HepG2 (cell line): ENCODE data around the gene PAN3. TPM values are rescaled to one million over a fixed set of nuclear protein-coding genes. Genes with fewer than 3 reads are reported as not detected.

Source experiments
- ATAC-seq: fragments of 200-7000 bp; cut with Tn5 transposase; 3 replicates; pipeline ENCODE4 v1.9.1; 2020; ENCODE audit warnings: mild to moderate bottlenecking, moderate library complexity
- Bru-seq: library from RNA; stranded (reverse); fragments of 400-500 nt; gene quantifications from one replicate; lab custom pipeline; 2021; lab: Mats Ljungman, UMichigan
- BruChase-seq, 2 experiments: library from RNA; stranded (reverse); fragments of 400-500 nt; gene quantifications; one replicate each; lab custom pipeline; 2021; lab: Mats Ljungman, UMichigan
- BruUV-seq: library from RNA; stranded (reverse); fragments of 400-500 nt; replicated peaks from 2 replicates; lab custom pipeline; 2021; lab: Mats Ljungman, UMichigan
- CTCF ChIA-PET: fragments of 300-600 bp; formaldehyde crosslinking; extraction: SDS; loops from one replicate; lab custom pipeline; 2021; ENCODE audit warnings: low total read pairs, inconsistent platforms, low intra/inter-chr PET ratio; lab: Yijun Ruan, JAX
- POLR2A ChIA-PET: fragments of 350-600 bp; sonication (Branson Sonifier 250); formaldehyde crosslinking; loops from one replicate; lab custom pipeline; 2020; ENCODE audit warnings: antibody characterized with exemption, inconsistent platforms; lab: Yijun Ruan, JAX
- DNase-seq: peaks from one replicate; pipeline ENCODE4 v3.0.0-alpha.2; 2015; ENCODE audit warnings: low spot score
- FAIRE-seq: peaks from 3 replicates; lab custom pipeline; 2011; peaks lifted over from hg19 to GRCh38; lab: Jason Lieb, UNC
- H2AFZ ChIP-seq: one replicate; pipeline ENCODE4 v1.6.1; 2011; ENCODE audit warnings: low read length, inconsistent platforms
- H3K27ac ChIP-seq: fragments of 300-600 bp; 3 replicates; pipeline ENCODE4 v1.8.0; 2011; ENCODE audit warnings: mixed run types, mild to moderate bottlenecking, mixed read lengths, low read length, inconsistent platforms; ENCODE audit not compliant: insufficient read depth; ENCODE audit errors: extremely low read length
- H3K27me3 ChIP-seq, 2 experiments: fragments of 200-600 bp in 1 of 2; 2 replicates in 1 of 2; 3 replicates in 1 of 2; pipeline versions ENCODE4 v1.6.0 to v1.8.0; 2011; ENCODE audit warnings: low read length in 2 of 2, mild to moderate bottlenecking in 2 of 2, moderate library complexity in 2 of 2, inconsistent platforms in 1 of 2; ENCODE audit not compliant: insufficient read depth in 2 of 2, control insufficient read depth in 1 of 2
- H3K36me3 ChIP-seq, 2 experiments: fragments of 200-600 bp in 1 of 2; replicated peaks in 1 of 2; 2 replicates in 1 of 2; 3 replicates in 1 of 2; pipeline versions ENCODE4 v1.5.1 to v1.8.0; 2011; ENCODE audit warnings: low read length in 2 of 2, inconsistent platforms in 1 of 2; ENCODE audit not compliant: insufficient read depth in 2 of 2, control insufficient read depth in 1 of 2
- H3K4me1 ChIP-seq: 2 replicates; pipeline ENCODE4 v1.5.1; 2012; ENCODE audit warnings: low read length, inconsistent platforms; ENCODE audit not compliant: insufficient read depth
- H3K4me2 ChIP-seq: 2 replicates; pipeline ENCODE4 v1.6.0; 2011; ENCODE audit warnings: low read depth, low read length, inconsistent platforms
- H3K4me3 ChIP-seq, 3 experiments: fragments of 200-600 bp in 1 of 3; sonication (generic), shearing (Covaris generic) in 1 of 3; replicated peaks in 1 of 3; 2 replicates each; pipeline ENCODE4 v1.5.1; 2011 to 2016; ENCODE audit warnings: low read length in 3 of 3, inconsistent platforms in 2 of 3, low read depth in 2 of 3, mild to moderate bottlenecking in 2 of 3, control low read depth in 1 of 3, mixed read lengths in 1 of 3; ENCODE audit not compliant: insufficient read depth in 1 of 3
- H3K79me2 ChIP-seq: one replicate; pipeline ENCODE4 v1.6.1; 2011; ENCODE audit warnings: low read length, inconsistent platforms; ENCODE audit not compliant: insufficient read depth
- H3K9ac ChIP-seq: 2 replicates; pipeline ENCODE4 v1.6.0; 2011; ENCODE audit warnings: mild to moderate bottlenecking, low read depth, low read length, inconsistent platforms; ENCODE audit not compliant: insufficient read depth
- H3K9me3 ChIP-seq: 2 replicates; pipeline ENCODE4 v1.5.1; 2012; ENCODE audit warnings: mild to moderate bottlenecking, low read length
- H4K20me1 ChIP-seq: 2 replicates; pipeline ENCODE4 v1.6.0; 2011; ENCODE audit warnings: inconsistent platforms, mild to moderate bottlenecking, low read length, moderate library complexity; ENCODE audit not compliant: insufficient read depth
- ATM ChIP-seq: fragments of 450-650 bp; IDR thresholded peaks from 2 replicates; pipeline ENCODE4 v1.7.1; 2017; ENCODE audit warnings: mild to moderate bottlenecking, borderline replicate concordance
- EP300 ChIP-seq, 3 experiments: sonication (generic) in 1 of 3; formaldehyde crosslinking in 1 of 3; IDR thresholded peaks; 2 replicates each; pipeline versions ENCODE4 v1.5.1 to v1.6.1; 2011 to 2020; ENCODE audit warnings: low read depth in 2 of 3, low read length in 2 of 3, borderline replicate concordance in 1 of 3, improper control_type of control experiment in 1 of 3, mild to moderate bottlenecking in 1 of 3, missing genetic modification reagents in 1 of 3, moderate library complexity in 1 of 3
- FOXJ3 ChIP-seq: sonication (generic); formaldehyde crosslinking; IDR thresholded peaks from 2 replicates; pipeline ENCODE4 v1.4.0; 2020; ENCODE audit warnings: missing genetic modification reagents, mild to moderate bottlenecking, borderline replicate concordance
- GATA4 ChIP-seq: sonication (generic); IDR thresholded peaks from 2 replicates; pipeline ENCODE4 v1.6.1; 2016; ENCODE audit warnings: antibody characterized with exemption, low read depth, borderline replicate concordance
- JDP2 ChIP-seq: sonication (generic); formaldehyde crosslinking; IDR thresholded peaks from 2 replicates; pipeline ENCODE4 v1.8.1; 2022; ENCODE audit warnings: missing genetic modification reagents, borderline replicate concordance
- NFKBIZ ChIP-seq: IDR thresholded peaks from 2 replicates; pipeline ENCODE4 v1.6.1; 2018; ENCODE audit warnings: missing genetic modification reagents, missing compliant biosample characterization
- ZNF547 ChIP-seq: sonication (generic); formaldehyde crosslinking; IDR thresholded peaks from 2 replicates; pipeline ENCODE4 v1.5.1; 2020; ENCODE audit warnings: mild to moderate bottlenecking, missing genetic modification reagents
- ZNF552 ChIP-seq: sonication (generic); formaldehyde crosslinking; IDR thresholded peaks from 2 replicates; pipeline ENCODE4 v1.9.0; 2022; ENCODE audit warnings: missing genetic modification reagents, mild to moderate bottlenecking, borderline replicate concordance
- WGBS: methylation state at CpG from one replicate; pipeline ENCODE4 v1.1.6; 2017; ENCODE audit warnings: low lambda C conversion rate; 5-methylcytosine and 5-hydroxymethylcytosine counted together
- in situ Hi-C: cut with HindIII; loops from 2 replicates; pipeline ENCODE4 v1.10.0; 2017; ENCODE audit warnings: low pct_unique_long_range_greater_than_20kb; ENCODE audit not compliant: extremely low pct_ligation_motif_present
- intact Hi-C: fragments of 100-400 bp; cut with micrococcal nuclease; formaldehyde crosslinking; loops from one replicate; pipeline ENCODE4 v1.10.0; 2022; ENCODE audit not compliant: unreplicated experiment
- long read RNA-seq, 2 experiments: library from RNA in 1 of 2; library from polyadenylated mRNA in 1 of 2; stranded (forward) in 1 of 2; unstranded in 1 of 2; transcript quantifications; one replicate each; pipeline ENCODE4 v2.0.0, GENCODE V29; 2019 to 2022
- polyA minus RNA-seq, 3 experiments: library from RNA; depleted of rRNA, polyadenylated mRNA; stranded (reverse); fragments of >200 nt; gene quantifications; 2 replicates each; pipeline ENCODE4 v1.2.3, GENCODE V29; 2011; ENCODE audit warnings: low replicate concordance in 1 of 3
- polyA plus RNA-seq, 8 experiments: library from polyadenylated mRNA; depleted of rRNA in 3 of 8; stranded (reverse) in 7 of 8; unstranded in 1 of 8; fragments of >200 nt; fragmentation: Illumina TruSeq in 4 of 8; extraction: Trizol in 4 of 8; gene quantifications; 2 replicates each; pipeline versions ENCODE4 v1.2.1 to v1.2.3, GENCODE V29; 2011 to 2016; ENCODE audit warnings: low read depth in 4 of 8, missing spikeins in 1 of 8, mixed read lengths in 1 of 8; ENCODE audit not compliant: insufficient read depth in 1 of 8
- total RNA-seq, 5 experiments: library from RNA; depleted of rRNA; stranded (reverse); fragments of >200 nt; fragmentation: Illumina TruSeq; extraction: Trizol; gene quantifications; 2 replicates each; pipeline ENCODE4 v1.2.3, GENCODE V29; 2016; ENCODE audit warnings: low read depth in 1 of 5
- TF ChIP-seq, protein P1 (sequence below): sonication (generic); formaldehyde crosslinking; IDR thresholded peaks from 2 replicates; pipeline ENCODE4 v1.5.0; 2020; ENCODE audit warnings: missing genetic modification reagents

Gene PAN3, protein sequence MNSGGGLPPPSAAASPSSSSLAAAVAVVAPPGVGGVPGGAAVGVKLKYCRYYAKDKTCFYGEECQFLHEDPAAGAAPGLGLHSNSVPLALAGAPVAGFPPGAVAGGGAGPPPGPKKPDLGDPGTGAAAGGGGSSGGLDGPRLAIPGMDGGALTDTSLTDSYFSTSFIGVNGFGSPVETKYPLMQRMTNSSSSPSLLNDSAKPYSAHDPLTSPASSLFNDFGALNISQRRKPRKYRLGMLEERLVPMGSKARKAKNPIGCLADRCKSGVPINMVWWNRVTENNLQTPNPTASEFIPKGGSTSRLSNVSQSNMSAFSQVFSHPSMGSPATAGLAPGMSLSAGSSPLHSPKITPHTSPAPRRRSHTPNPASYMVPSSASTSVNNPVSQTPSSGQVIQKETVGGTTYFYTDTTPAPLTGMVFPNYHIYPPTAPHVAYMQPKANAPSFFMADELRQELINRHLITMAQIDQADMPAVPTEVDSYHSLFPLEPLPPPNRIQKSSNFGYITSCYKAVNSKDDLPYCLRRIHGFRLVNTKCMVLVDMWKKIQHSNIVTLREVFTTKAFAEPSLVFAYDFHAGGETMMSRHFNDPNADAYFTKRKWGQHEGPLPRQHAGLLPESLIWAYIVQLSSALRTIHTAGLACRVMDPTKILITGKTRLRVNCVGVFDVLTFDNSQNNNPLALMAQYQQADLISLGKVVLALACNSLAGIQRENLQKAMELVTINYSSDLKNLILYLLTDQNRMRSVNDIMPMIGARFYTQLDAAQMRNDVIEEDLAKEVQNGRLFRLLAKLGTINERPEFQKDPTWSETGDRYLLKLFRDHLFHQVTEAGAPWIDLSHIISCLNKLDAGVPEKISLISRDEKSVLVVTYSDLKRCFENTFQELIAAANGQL
- 9.7 and 12.1 TPM in 2 replicates for total RNA-seq (2016; rRNA removed; fragmentation: Illumina TruSeq; extraction: Trizol)
- 8.2 and 9.5 TPM in 2 replicates for total RNA-seq (2016; cell fraction: cytosol; rRNA removed; fragmentation: Illumina TruSeq; extraction: Trizol; ENCODE audit: low read depth)
- total RNA-seq (2016; cell fraction: insoluble cytoplasmic fraction; rRNA removed; fragmentation: Illumina TruSeq; extraction: Trizol) = 9.7 and 12.5 TPM in 2 replicates
- total RNA-seq (2016; cell fraction: membrane; rRNA removed; fragmentation: Illumina TruSeq; extraction: Trizol) = 6.9 and 8.1 TPM in 2 replicates
- total RNA-seq (2016; cell fraction: nucleus; rRNA removed; fragmentation: Illumina TruSeq; extraction: Trizol) = 17.5 and 19.8 TPM in 2 replicates
- 10.3 and 10.6 TPM in 2 replicates for polyA plus RNA-seq (2011; rRNA removed)
- polyA plus RNA-seq (2011; cell fraction: cytosol; rRNA removed) = 4.5 and 5.7 TPM in 2 replicates
- 13.2 and 14.0 TPM in 2 replicates for polyA plus RNA-seq (2011; cell fraction: nucleus; rRNA removed)
- polyA plus RNA-seq (2012) = 9.5 and 12.1 TPM in 2 replicates
- 0.24 and 0.35 TPM in 2 replicates for polyA plus RNA-seq (2016; cell fraction: cytosol; fragmentation: Illumina TruSeq; extraction: Trizol; ENCODE audit: low read depth)
- 10.2 and 11.1 TPM in 2 replicates for polyA plus RNA-seq (2016; cell fraction: insoluble cytoplasmic fraction; fragmentation: Illumina TruSeq; extraction: Trizol; ENCODE audit: low read depth)
- 1.6 and 1.8 TPM in 2 replicates for polyA plus RNA-seq (2016; cell fraction: membrane; fragmentation: Illumina TruSeq; extraction: Trizol; ENCODE audit: low read depth)
- 25.4 and 27.7 TPM in 2 replicates for polyA plus RNA-seq (2016; cell fraction: nucleus; fragmentation: Illumina TruSeq; extraction: Trizol; ENCODE audit: insufficient read depth, low read depth)
- polyA minus RNA-seq (2011; rRNA and poly(A)+ RNA removed; ENCODE audit: low replicate concordance) = 23.6 and 27.4 TPM in 2 replicates
- polyA minus RNA-seq (2011; cell fraction: cytosol; rRNA and poly(A)+ RNA removed) = 18.4 and 18.6 TPM in 2 replicates
- 51.4 and 54.6 TPM in 2 replicates for polyA minus RNA-seq (2011; cell fraction: nucleus; rRNA and poly(A)+ RNA removed)
- Bru-seq, nascent RNA = percentile 83 among the genes with signal in this experiment
- percentile 80 among the genes with signal in this experiment for BruChase-seq, experiment 1, labeled RNA remaining after a 6-hour chase
- BruChase-seq, experiment 2, labeled RNA remaining after a 2-hour chase = percentile 83 among the genes with signal in this experiment
- long read RNA-seq, experiment 1, partial matches to known transcripts = 0 of 13 reads
- long read RNA-seq, experiment 1, other reads (novel, unspliced or antisense) = 13 of 13 reads
- long read RNA-seq, experiment 2, partial matches to known transcripts = 1 of 10 reads
- long read RNA-seq, experiment 2, other reads (novel, unspliced or antisense) = 9 of 10 reads

DNA sequence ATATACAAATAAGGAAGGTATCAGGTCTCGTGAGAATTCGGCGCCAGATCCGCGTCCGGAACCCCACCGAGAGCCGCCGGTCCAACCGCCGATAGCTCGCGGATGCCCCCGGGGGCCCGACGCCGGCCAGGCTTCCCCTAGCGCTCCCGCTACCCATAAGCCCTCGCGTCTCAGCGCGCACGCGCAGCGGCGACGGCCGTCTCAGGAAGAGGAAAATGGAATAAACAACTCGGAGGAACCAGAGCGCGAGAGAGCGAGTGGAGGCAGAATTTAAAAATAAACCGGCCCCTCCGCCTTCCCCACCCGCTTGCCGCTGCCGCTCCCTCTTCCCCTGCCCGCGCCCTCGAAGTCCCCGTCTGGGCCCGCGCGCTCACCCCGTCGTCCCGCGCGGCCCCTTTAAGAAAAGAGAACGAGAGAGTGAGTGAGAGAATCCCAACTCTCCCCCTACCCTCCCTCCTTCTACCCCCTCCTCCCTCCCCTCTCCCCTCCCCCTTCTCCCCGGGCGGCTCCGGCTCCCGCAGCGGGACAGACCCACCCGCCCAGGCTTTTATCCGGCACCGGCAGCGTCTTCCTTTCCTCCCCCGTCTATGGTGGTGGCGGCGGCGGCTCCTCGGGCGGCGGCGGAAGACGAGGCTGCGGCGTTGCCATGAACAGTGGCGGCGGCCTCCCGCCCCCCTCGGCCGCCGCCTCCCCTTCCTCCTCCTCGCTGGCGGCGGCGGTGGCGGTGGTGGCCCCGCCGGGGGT lies at the start of gene PAN3:
PAN3 (plus strand) TSS at position 534 of the 744 bp plus-strand sequence; CDS start at position 647, 113 bp downstream.
- Histone ChIP-seq H4K20me1 (peaks cover 31% of the 10 kb centered on the region), H3K4me1 (peaks cover 40% of the 10 kb centered on the region), H3K27me3 (no peaks in the 10 kb centered on the region), H3K79me2 (peaks cover 46% of the 10 kb centered on the region), H3K4me2 (peak within 1 kb of the TSS; percentile 83), H3K9me3 (no peaks in the 10 kb centered on the region), H2AFZ (peak within 1 kb of the TSS; percentile 86), H3K9ac (peak within 1 kb of the TSS; percentile 87), H3K36me3 (no peaks in the 10 kb centered on the region), H3K4me3 (peak within 1 kb of the TSS; percentile 85 to 98 (median 90)), H3K27ac (peak within 1 kb of the TSS; percentile 97)
- ATAC-seq (peak; percentile 75), FAIRE-seq (peak; percentile 8), DNase-seq (peak; percentile 80)
- CTCF ChIA-PET = no interaction called here
- intact Hi-C loops (no loop called here), in situ Hi-C loops (no loop called here)
- no TSS peak for BruUV-seq
- POLR2A ChIA-PET = interaction anchor here (0.7 to 1.0 kb wide), 4 partner anchors 9 to 735 kb away, joined by 4 to 7 read pairs (median 4); no protein-coding TSS in a partner anchor
- under 1% methylated on average over 56 of the region's 84 CpGs for WGBS
- TF ChIP-seq ATM = no peak
- no peak for TF ChIP-seq NFKBIZ (CRISPR knock-in tag)
- TF ChIP-seq JDP2 (CRISPR knock-in tag) = no peak
- TF ChIP-seq, protein P1, sequence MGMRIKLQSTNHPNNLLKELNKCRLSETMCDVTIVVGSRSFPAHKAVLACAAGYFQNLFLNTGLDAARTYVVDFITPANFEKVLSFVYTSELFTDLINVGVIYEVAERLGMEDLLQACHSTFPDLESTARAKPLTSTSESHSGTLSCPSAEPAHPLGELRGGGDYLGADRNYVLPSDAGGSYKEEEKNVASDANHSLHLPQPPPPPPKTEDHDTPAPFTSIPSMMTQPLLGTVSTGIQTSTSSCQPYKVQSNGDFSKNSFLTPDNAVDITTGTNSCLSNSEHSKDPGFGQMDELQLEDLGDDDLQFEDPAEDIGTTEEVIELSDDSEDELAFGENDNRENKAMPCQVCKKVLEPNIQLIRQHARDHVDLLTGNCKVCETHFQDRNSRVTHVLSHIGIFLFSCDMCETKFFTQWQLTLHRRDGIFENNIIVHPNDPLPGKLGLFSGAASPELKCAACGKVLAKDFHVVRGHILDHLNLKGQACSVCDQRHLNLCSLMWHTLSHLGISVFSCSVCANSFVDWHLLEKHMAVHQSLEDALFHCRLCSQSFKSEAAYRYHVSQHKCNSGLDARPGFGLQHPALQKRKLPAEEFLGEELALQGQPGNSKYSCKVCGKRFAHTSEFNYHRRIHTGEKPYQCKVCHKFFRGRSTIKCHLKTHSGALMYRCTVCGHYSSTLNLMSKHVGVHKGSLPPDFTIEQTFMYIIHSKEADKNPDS (CRISPR knock-in tag) = no peak
- no peak for TF ChIP-seq EP300 (IDR thresholded peaks at IDR 0.05; ENCODE audit: low read depth in 2 of 2, low read length in 2 of 2)
- TF ChIP-seq EP300 (CRISPR knock-in tag; IDR thresholded peaks at IDR 0.05; ENCODE audit: borderline replicate concordance) = no peak
- TF ChIP-seq ZNF547 (CRISPR knock-in tag) = 0 out of 2 replicates have a peak, but pooled peaks have one; percentile 58
- 0 out of 2 replicates have a peak, but pooled peaks have one; percentile 37 for TF ChIP-seq FOXJ3 (CRISPR knock-in tag)
- peak; percentile 38; the same call in 1 of the 2 replicates for TF ChIP-seq ZNF552 (CRISPR knock-in tag)
- peak; percentile 59; the same call in 1 of the 2 replicates for TF ChIP-seq GATA4
